Keratinocyte (primary cell): Measurements from ENCODE around the gene GPAT3. TPM values are rescaled to one million over a fixed set of nuclear protein-coding genes. Genes with fewer than 3 reads are reported as not detected.

ENCODE experiments used
- DNase-seq: peaks from one replicate; pipeline ENCODE4 v3.0.0-alpha.2; 2011; ENCODE audit warnings: low read depth, missing footprints, low spot score
- FAIRE-seq: peaks from 2 replicates; lab custom pipeline; 2011; peaks lifted over from hg19 to GRCh38; lab: Jason Lieb, UNC
- H2AFZ ChIP-seq: 2 replicates; pipeline ENCODE4 v1.6.0; 2012; ENCODE audit warnings: low read length, control low read depth, inconsistent platforms; ENCODE audit not compliant: control insufficient read depth
- H3K27ac ChIP-seq: 2 replicates; pipeline ENCODE4 v1.5.1; 2011; ENCODE audit warnings: low read length; ENCODE audit not compliant: control insufficient read depth, insufficient read depth
- H3K27me3 ChIP-seq: 3 replicates; pipeline ENCODE4 v1.6.0; 2011; ENCODE audit warnings: low read length; ENCODE audit not compliant: control insufficient read depth, insufficient read depth; ENCODE audit errors: extremely low read depth
- H3K36me3 ChIP-seq, 2 experiments: 2 replicates in 1 of 2; 3 replicates in 1 of 2; pipeline ENCODE4 v1.5.1; 2011; ENCODE audit warnings: low read length in 2 of 2, mild to moderate bottlenecking in 1 of 2; ENCODE audit not compliant: control insufficient read depth in 2 of 2, insufficient read depth in 2 of 2; ENCODE audit errors: extremely low read depth in 1 of 2
- H3K4me1 ChIP-seq: 3 replicates; pipeline ENCODE4 v1.5.1; 2011; ENCODE audit warnings: low read length; ENCODE audit not compliant: control insufficient read depth, insufficient read depth; ENCODE audit errors: extremely low read depth
- H3K4me2 ChIP-seq: 3 replicates; pipeline ENCODE4 v1.6.0; 2011; ENCODE audit warnings: low read depth, low read length; ENCODE audit not compliant: control insufficient read depth, insufficient read depth; ENCODE audit errors: extremely low read depth
- H3K4me3 ChIP-seq, 3 experiments: fragments of 200-600 bp in 1 of 3; sonication (generic) in 1 of 3; 2 replicates in 2 of 3; 3 replicates in 1 of 3; pipeline ENCODE4 v1.5.1; 2011 to 2016; ENCODE audit warnings: low read length in 3 of 3, mild to moderate bottlenecking in 3 of 3, control low read depth in 2 of 3, inconsistent platforms in 1 of 3, low read depth in 1 of 3, mixed read lengths in 1 of 3, mixed run types in 1 of 3, moderate library complexity in 1 of 3; ENCODE audit not compliant: control insufficient read depth in 2 of 3, insufficient read depth in 2 of 3; ENCODE audit errors: extremely low read depth in 1 of 3
- H3K79me2 ChIP-seq: 2 replicates; pipeline ENCODE4 v1.6.0; 2012; ENCODE audit warnings: low read length; ENCODE audit not compliant: control insufficient read depth, insufficient read depth
- H3K9ac ChIP-seq: 3 replicates; pipeline ENCODE4 v1.6.0; 2011; ENCODE audit warnings: low read length; ENCODE audit not compliant: control insufficient read depth, insufficient read depth; ENCODE audit errors: extremely low read depth
- H3K9me1 ChIP-seq: 3 replicates; pipeline ENCODE4 v1.6.0; 2011; ENCODE audit warnings: low read length; ENCODE audit not compliant: control insufficient read depth, insufficient read depth; ENCODE audit errors: extremely low read depth
- H3K9me3 ChIP-seq: 2 replicates; pipeline ENCODE4 v1.5.1; 2012; ENCODE audit warnings: low read depth, low read length; ENCODE audit not compliant: control insufficient read depth
- H4K20me1 ChIP-seq: 3 replicates; pipeline ENCODE4 v1.6.0; 2011; ENCODE audit warnings: low read length; ENCODE audit not compliant: control insufficient read depth, insufficient read depth; ENCODE audit errors: extremely low read depth
- CTCF ChIP-seq, 3 experiments: IDR thresholded peaks in 1 of 3; conservative IDR thresholded peaks in 1 of 3; optimal IDR thresholded peaks in 1 of 3; 2 replicates in 2 of 3; 3 replicates in 1 of 3; pipeline versions ENCODE3 to v1.5.1; 2011; ENCODE audit warnings: low read length in 3 of 3, mild to moderate bottlenecking in 3 of 3, moderate library complexity in 2 of 3, control low read depth in 1 of 3, inconsistent platforms in 1 of 3; ENCODE audit not compliant: insufficient read depth in 2 of 3; ENCODE audit errors: extremely low read depth in 1 of 3
- EZH2 ChIP-seq: IDR thresholded peaks from one replicate; pipeline ENCODE4 v1.6.1; 2012; ENCODE audit warnings: inconsistent platforms, mild to moderate bottlenecking, low read length, moderate library complexity
- dilution Hi-C: fragments of 300-500 bp; cut with MboI; formaldehyde crosslinking; loops from one replicate; pipeline ENCODE4 v1.7.0; 2020; ENCODE audit warnings: low sequenced_read_pairs; ENCODE audit not compliant: extremely low pct_ligation_motif_present
- polyA plus RNA-seq, 5 experiments: library from polyadenylated mRNA; depleted of rRNA in 3 of 5; stranded (reverse) in 3 of 5; stranded (forward) in 1 of 5; unstranded in 1 of 5; fragments of >200 nt; gene quantifications; 1 replicate in 1 of 5; 2 replicates in 3 of 5; 3 replicates in 1 of 5; pipeline versions ENCODE4 v1.2.1 to v1.2.3, GENCODE V29; 2011 to 2012; ENCODE audit warnings: missing spikeins in 2 of 5, low read depth in 1 of 5, low replicate concordance in 1 of 5

Gene GPAT3
- polyA plus RNA-seq, 1 donor (not counting 4 experiments of a cell fraction or from before 2014, with no cell fraction given): 2.4 TPM

- FAIRE-seq (no peak), DNase-seq (no peak)
- no peaks in the 10 kb centered on the region for H3K79me2 ChIP-seq
Measured at GRCh38 chr4:83610729-83611128, 74.8 kb downstream of the GPAT3 start.

GRCh38 chr4:83613023-83613422 lies 77.1 kb downstream of the GPAT3 start:
- no peaks in the 10 kb centered on the region for H3K27me3 ChIP-seq
- dilution Hi-C loops: no loop called here
- no peaks in the 10 kb centered on the region for H3K9me3 ChIP-seq
- FAIRE-seq (no peak), DNase-seq (no peak)
- H3K27ac ChIP-seq: no peak overlapping the region
- no peak overlapping the region for H2AFZ ChIP-seq
- H4K20me1 ChIP-seq: no peaks in the 10 kb centered on the region
- H3K36me3 ChIP-seq: no peaks in the 10 kb centered on the region
- H3K79me2 ChIP-seq: no peaks in the 10 kb centered on the region
- H3K4me2 ChIP-seq: no peak overlapping the region
- H3K9ac ChIP-seq: no peak overlapping the region
- TF ChIP-seq EZH2: no peak
- no peak for TF ChIP-seq CTCF (optimal IDR thresholded peaks at IDR 0.05 in 1 of 3, IDR thresholded peaks at IDR 0.05 in 1 of 3, conservative IDR thresholded peaks at IDR 0.05 in 1 of 3; ENCODE audit: extremely low read depth in 1 of 3, insufficient read depth in 2 of 3, low read length in 3 of 3)
- H3K9me1 ChIP-seq: no peaks in the 10 kb centered on the region
- H3K4me1 ChIP-seq: peaks cover 4% of the 10 kb centered on the region
- H3K4me3 ChIP-seq: no peak overlapping the region

More at GRCh38 chr4:83610729-83611128, 74.8 kb downstream of the GPAT3 start:
- no peaks in the 10 kb centered on the region for H3K36me3 ChIP-seq
- no peak overlapping the region for H3K4me3 ChIP-seq
- H3K27ac ChIP-seq: no peak overlapping the region
- dilution Hi-C loops: no loop called here
- no peaks in the 10 kb centered on the region for H3K9me1 ChIP-seq
- H3K4me2 ChIP-seq: no peak overlapping the region
- no peaks in the 10 kb centered on the region for H3K27me3 ChIP-seq
- H3K9ac ChIP-seq: no peak overlapping the region
- no peaks in the 10 kb centered on the region for H3K4me1 ChIP-seq
- no peaks in the 10 kb centered on the region for H3K9me3 ChIP-seq
- no peak for TF ChIP-seq EZH2
- TF ChIP-seq CTCF (optimal IDR thresholded peaks at IDR 0.05 in 1 of 3, IDR thresholded peaks at IDR 0.05 in 1 of 3, conservative IDR thresholded peaks at IDR 0.05 in 1 of 3; ENCODE audit: extremely low read depth in 1 of 3, insufficient read depth in 2 of 3, low read length in 3 of 3): no peak
- no peaks in the 10 kb centered on the region for H4K20me1 ChIP-seq
- no peak overlapping the region for H2AFZ ChIP-seq
